GM23338 (cell line): ENCODE results near the gene MYPOP. TPM values are rescaled to one million over a fixed set of nuclear protein-coding genes. Genes with fewer than 3 reads are reported as not detected.

ENCODE experiments used
- ATAC-seq: fragments of 200-7000 bp; cut with Tn5 transposase; 3 replicates; pipeline ENCODE4 v1.9.1; 2020
- DNase-seq: peaks from one replicate; pipeline ENCODE4 v3.0.0-alpha.2; 2015; ENCODE audit warnings: low spot score
- H2AFZ ChIP-seq: fragments of 200-600 bp; sonication (generic); 2 replicates; pipeline ENCODE4 v1.8.0; 2016; ENCODE audit warnings: antibody characterized with exemption, mild to moderate bottlenecking, moderate library complexity
- H3F3A ChIP-seq: fragments of 200-600 bp; sonication (generic); replicated peaks from 2 replicates; pipeline ENCODE4 v1.8.0; 2017; ENCODE audit warnings: antibody characterized with exemption, mixed run types, low read depth
- H3K27ac ChIP-seq: fragments of 200-600 bp; sonication (generic); 2 replicates; pipeline ENCODE4 v1.6.1; 2016; ENCODE audit warnings: low read depth
- H3K27me3 ChIP-seq: fragments of 200-600 bp; sonication (generic); 2 replicates; pipeline ENCODE4 v1.8.0; 2016; ENCODE audit warnings: mild to moderate bottlenecking, mixed run types, moderate library complexity; ENCODE audit not compliant: insufficient read depth
- H3K36me3 ChIP-seq: fragments of 200-600 bp; sonication (generic); 2 replicates; pipeline ENCODE4 v1.8.0; 2016; ENCODE audit warnings: mild to moderate bottlenecking; ENCODE audit not compliant: insufficient read depth
- H3K4me1 ChIP-seq: fragments of 200-600 bp; sonication (generic); 2 replicates; pipeline ENCODE4 v1.8.0; 2016; ENCODE audit warnings: mild to moderate bottlenecking, moderate library complexity; ENCODE audit not compliant: insufficient read depth
- H3K4me2 ChIP-seq: fragments of 200-600 bp; sonication (generic); 2 replicates; pipeline ENCODE4 v1.7.1; 2017; ENCODE audit warnings: mixed run types
- H3K4me3 ChIP-seq: fragments of 200-600 bp; sonication (generic); 2 replicates; pipeline ENCODE4 v1.6.1; 2016; ENCODE audit warnings: mixed run types
- H3K79me2 ChIP-seq: fragments of 200-600 bp; sonication (generic); replicated peaks from 2 replicates; pipeline ENCODE4 v1.8.0; 2017; ENCODE audit warnings: mild to moderate bottlenecking; ENCODE audit not compliant: insufficient read depth
- H3K9me2 ChIP-seq: fragments of 200-600 bp; sonication (generic); 2 replicates; pipeline ENCODE4 v1.8.0; 2017; ENCODE audit not compliant: insufficient read depth
- H4K20me1 ChIP-seq: fragments of 200-600 bp; sonication (generic); replicated peaks from 2 replicates; pipeline ENCODE4 v1.8.0; 2017; ENCODE audit warnings: mild to moderate bottlenecking; ENCODE audit not compliant: insufficient read depth
- H3K27ac Mint-ChIP-seq: 2 replicates; pipeline ENCODE4 v1.8.0; 2020; ENCODE audit warnings: inconsistent platforms, mild to moderate bottlenecking, moderate library complexity, mixed read lengths
- H3K27me3 Mint-ChIP-seq: 3 replicates; pipeline ENCODE4 v1.8.0; 2022; ENCODE audit warnings: low read depth, mild to moderate bottlenecking, moderate library complexity, mixed read lengths, inconsistent platforms; ENCODE audit not compliant: insufficient read depth, poor library complexity
- H3K36me3 Mint-ChIP-seq: 3 replicates; pipeline ENCODE4 v1.8.0; 2021; ENCODE audit warnings: low read depth, mild to moderate bottlenecking, inconsistent platforms, moderate library complexity, mixed read lengths
- H3K4me1 Mint-ChIP-seq: 3 replicates; pipeline ENCODE4 v1.8.0; 2020; ENCODE audit warnings: mild to moderate bottlenecking, inconsistent platforms, mixed read lengths
- H3K4me3 Mint-ChIP-seq: 3 replicates; pipeline ENCODE4 v1.8.0; 2021; ENCODE audit warnings: moderate library complexity, mild to moderate bottlenecking, inconsistent platforms, mixed read lengths
- H3K9me3 Mint-ChIP-seq: 3 replicates; pipeline ENCODE4 v1.8.0; 2020; ENCODE audit warnings: moderate library complexity, mild to moderate bottlenecking, inconsistent platforms, mixed read lengths
- CREB1 ChIP-seq: fragments of 250-450 bp; sonication (Bioruptor Pico); IDR thresholded peaks from 2 replicates; pipeline ENCODE4 v1.5.0; 2020; ENCODE audit warnings: low read depth, mild to moderate bottlenecking, moderate library complexity
- CTCF ChIP-seq, 2 experiments: fragments of 200-600 bp in 1 of 2; sonication (generic) in 1 of 2; conservative IDR thresholded peaks; 2 replicates each; pipeline versions ENCODE4 v1.5.1 to v1.6.1; 2016 to 2017; ENCODE audit warnings: antibody characterized with exemption in 2 of 2, low read depth in 2 of 2, mild to moderate bottlenecking in 2 of 2, moderate library complexity in 1 of 2
- POLR2AphosphoS5 ChIP-seq: IDR thresholded peaks from 2 replicates; pipeline ENCODE4 v1.6.1; 2016; ENCODE audit warnings: antibody characterized with exemption, low read depth
- ZNF331 ChIP-seq: fragments of 250-450 bp; sonication (Bioruptor Pico); IDR thresholded peaks from 2 replicates; pipeline ENCODE4 v1.5.0; 2020; ENCODE audit warnings: low read depth, mild to moderate bottlenecking, moderate library complexity
- ZNF462 ChIP-seq: fragments of 250-450 bp; sonication (Bioruptor Pico); IDR thresholded peaks from 2 replicates; pipeline ENCODE4 v1.5.0; 2020; ENCODE audit warnings: mild to moderate bottlenecking, moderate library complexity
- polyA plus RNA-seq: library from polyadenylated mRNA; unstranded; fragments of >200 nt; fragmentation: Nextera tagmentation; extraction: Ambion mirVana; gene quantifications from 2 replicates; pipeline ENCODE4 v1.2.1, GENCODE V29; 2016
- total RNA-seq: library from RNA; depleted of rRNA; stranded (reverse); fragments of >200 nt; shearing (Covaris generic); gene quantifications from 2 replicates; pipeline ENCODE4 v1.2.3, GENCODE V29; 2014

Gene MYPOP
- total and polyA plus RNA-seq, 2 experiments from 2014 or later: 3.0 to 6.9 TPM

GRCh38 chr19:45882652-45883585 is 19.5 kb downstream of the MYPOP start:
- H3K36me3 ChIP-seq: no peaks in the 10 kb centered on the region
- Mint-ChIP-seq H3K9me3 (peaks cover 2% of the 10 kb centered on the region; the same call in 1 of the 3 replicates), H3K36me3 (peaks cover 8% of the 10 kb centered on the region), H3K27ac (peak overlapping the region; percentile 97), H3K27me3 (peaks cover 29% of the 10 kb centered on the region), H3K4me1 (peaks cover 37% of the 10 kb centered on the region), H3K4me3 (peak overlapping the region; percentile 75)
- no peak overlapping the region for H2AFZ ChIP-seq
- H3K4me3 ChIP-seq: peak overlapping the region; percentile 66
- H3K27me3 ChIP-seq: no peaks in the 10 kb centered on the region
- H3K27ac ChIP-seq: peak overlapping the region; percentile 98
- H3K79me2 ChIP-seq: 0 out of 2 replicates have a peak, but pooled peaks cover 5% of the 10 kb centered on the region
- TF ChIP-seq ZNF331 (CRISPR knock-in tag) (no peak), CTCF (conservative IDR thresholded peaks at IDR 0.05; ENCODE audit: low read depth in 2 of 2) (peak; percentile 99 to 100), ZNF462 (CRISPR knock-in tag) (0 out of 2 replicates have a peak, but pooled peaks have one; percentile 13), POLR2AphosphoS5 (peak; percentile 66), CREB1 (CRISPR knock-in tag) (peak; percentile 85)
- peak; percentile 96 for DNase-seq
- peak; percentile 44 for ATAC-seq
- 0 out of 2 replicates have a peak, but pooled peaks cover 4% of the 10 kb centered on the region for H4K20me1 ChIP-seq
- peaks cover 23% of the 10 kb centered on the region; the same call in 1 of the 2 replicates for H3F3A ChIP-seq
- H3K9me2 ChIP-seq: no peaks in the 10 kb centered on the region
- H3K4me2 ChIP-seq: peak overlapping the region; percentile 97
- H3K4me1 ChIP-seq: peaks cover 27% of the 10 kb centered on the region
